ENCODE results near the gene TMEM132C. TPM values are rescaled to one million over a fixed set of nuclear protein-coding genes. Genes with fewer than 3 reads are reported as not detected.

The TMEM132C gene
- total RNA-seq, 1 experiment from 2014 or later: not detected

DNA sequence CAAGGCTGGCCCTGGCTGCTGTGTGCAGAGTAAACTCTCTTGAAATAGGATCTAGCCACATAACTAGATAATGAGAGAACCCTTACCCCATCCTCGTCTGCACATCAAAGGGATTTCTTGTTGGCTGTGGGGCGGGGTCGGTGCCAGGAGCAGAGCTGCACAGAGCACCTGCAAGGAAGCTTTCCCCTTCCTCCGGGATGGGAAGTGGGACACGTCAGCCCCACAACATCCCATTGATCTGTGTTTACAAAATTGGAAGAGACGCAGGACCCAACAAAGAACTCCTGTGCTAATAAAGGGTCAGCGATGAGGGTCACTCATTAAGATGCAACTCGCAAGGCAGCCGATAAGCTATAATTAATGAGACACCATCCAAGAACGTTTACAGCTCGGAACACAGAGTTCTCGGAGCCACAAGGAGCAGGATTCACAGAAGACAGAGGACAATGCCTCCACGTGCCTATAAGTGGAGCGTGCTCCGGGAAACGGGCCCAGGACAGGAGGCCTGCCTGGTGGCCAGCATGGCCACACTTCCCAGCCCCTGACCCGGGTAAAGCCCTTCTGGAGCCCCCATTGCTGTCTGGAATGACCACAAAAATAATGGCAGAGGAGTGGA lies 385.3 kb downstream of the TMEM132C start:
- intact Hi-C loops (cut with micrococcal nuclease): no loop called here
- CTCF ChIA-PET: no interaction called here
- Histone ChIP-seq H3K4me2 (ENCODE audit: low read length) (no peak overlapping the region), H3K79me2 (ENCODE audit: low read length) (no peaks in the 10 kb centered on the region), H3K36me3 (ENCODE audit: low read depth, low read length) (no peaks in the 10 kb centered on the region), H3F3A (ENCODE audit: low read length, unreplicated experiment) (no peaks in the 10 kb centered on the region), H2AFZ (ENCODE audit: low read length) (no peak overlapping the region), H4K20me1 (ENCODE audit: low read length) (no peaks in the 10 kb centered on the region), H3K4me3 (ENCODE audit: low read length) (no peak overlapping the region), H3K9me2 (replicated peaks; ENCODE audit: low read length) (no peaks in the 10 kb centered on the region), H3K4me1 (ENCODE audit: insufficient read depth, low read length) (no peaks in the 10 kb centered on the region), H3K9ac (ENCODE audit: low read length) (no peak overlapping the region), H3K27me3 (ENCODE audit: low read length) (peaks cover 30% of the 10 kb centered on the region), H3K9me3 (ENCODE audit: low read length) (no peaks in the 10 kb centered on the region), H3K27ac (ENCODE audit: low read length) (no peak overlapping the region)
- ATAC-seq: no peak
- POLR2A ChIA-PET (ENCODE audit: unreplicated experiment): no interaction called here
- TF ChIP-seq, protein P1, sequence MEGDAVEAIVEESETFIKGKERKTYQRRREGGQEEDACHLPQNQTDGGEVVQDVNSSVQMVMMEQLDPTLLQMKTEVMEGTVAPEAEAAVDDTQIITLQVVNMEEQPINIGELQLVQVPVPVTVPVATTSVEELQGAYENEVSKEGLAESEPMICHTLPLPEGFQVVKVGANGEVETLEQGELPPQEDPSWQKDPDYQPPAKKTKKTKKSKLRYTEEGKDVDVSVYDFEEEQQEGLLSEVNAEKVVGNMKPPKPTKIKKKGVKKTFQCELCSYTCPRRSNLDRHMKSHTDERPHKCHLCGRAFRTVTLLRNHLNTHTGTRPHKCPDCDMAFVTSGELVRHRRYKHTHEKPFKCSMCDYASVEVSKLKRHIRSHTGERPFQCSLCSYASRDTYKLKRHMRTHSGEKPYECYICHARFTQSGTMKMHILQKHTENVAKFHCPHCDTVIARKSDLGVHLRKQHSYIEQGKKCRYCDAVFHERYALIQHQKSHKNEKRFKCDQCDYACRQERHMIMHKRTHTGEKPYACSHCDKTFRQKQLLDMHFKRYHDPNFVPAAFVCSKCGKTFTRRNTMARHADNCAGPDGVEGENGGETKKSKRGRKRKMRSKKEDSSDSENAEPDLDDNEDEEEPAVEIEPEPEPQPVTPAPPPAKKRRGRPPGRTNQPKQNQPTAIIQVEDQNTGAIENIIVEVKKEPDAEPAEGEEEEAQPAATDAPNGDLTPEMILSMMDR (conservative IDR thresholded peaks at IDR 0.05; ENCODE audit: low read depth, low read length): no peak
- TF ChIP-seq EZH2 (IDR thresholded peaks at IDR 0.05; ENCODE audit: low read length, unreplicated experiment) (no peak), EZH2phosphoT487 (IDR thresholded peaks at IDR 0.05; ENCODE audit: borderline replicate concordance, low read length) (no peak)
- DNase-seq: no peak
- no TSS peak for BruUV-seq (replicated peaks)

DNA sequence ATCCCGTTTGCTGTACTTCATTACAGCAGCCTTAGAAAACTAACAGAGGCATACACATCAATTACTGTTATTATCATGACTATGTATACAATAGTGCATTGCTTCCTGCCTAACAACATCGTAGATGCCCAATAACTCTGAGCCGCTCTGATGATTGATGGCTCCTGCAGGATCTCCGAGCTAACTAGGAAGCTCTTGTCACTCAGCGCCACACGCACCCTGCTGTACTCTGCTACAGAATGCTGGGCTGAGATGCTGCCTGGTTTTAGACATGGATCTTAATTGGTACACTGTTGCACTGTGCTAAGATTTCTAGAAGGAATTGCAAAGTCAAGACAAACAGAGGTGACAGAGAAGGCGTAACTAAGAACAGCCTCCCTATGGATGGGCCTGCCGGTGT lies 387.5 kb downstream of the TMEM132C start:
- TF ChIP-seq EZH2phosphoT487 (IDR thresholded peaks at IDR 0.05; ENCODE audit: borderline replicate concordance, low read length) (no peak), EZH2 (IDR thresholded peaks at IDR 0.05; ENCODE audit: low read length, unreplicated experiment) (no peak)
- TF ChIP-seq, protein P1 (conservative IDR thresholded peaks at IDR 0.05; ENCODE audit: low read depth, low read length): no peak
- H3K36me3 ChIP-seq (ENCODE audit: low read depth, low read length): no peaks in the 10 kb centered on the region
- POLR2A ChIA-PET (ENCODE audit: unreplicated experiment): no interaction called here
- H3K9ac ChIP-seq (ENCODE audit: low read length): no peak overlapping the region
- peaks cover 30% of the 10 kb centered on the region for H3K27me3 ChIP-seq (ENCODE audit: low read length)
- no peaks in the 10 kb centered on the region for H3K9me2 ChIP-seq (replicated peaks; ENCODE audit: low read length)
- no TSS peak for BruUV-seq (replicated peaks)
- no peaks in the 10 kb centered on the region for H3K9me3 ChIP-seq (ENCODE audit: low read length)
- ATAC-seq (no peak), DNase-seq (no peak)
- H3K4me3 ChIP-seq (ENCODE audit: low read length): no peak overlapping the region
- H3K79me2 ChIP-seq (ENCODE audit: low read length): no peaks in the 10 kb centered on the region
- intact Hi-C loops (cut with micrococcal nuclease): no loop called here
- no peaks in the 10 kb centered on the region for H3K4me1 ChIP-seq (ENCODE audit: insufficient read depth, low read length)
- CTCF ChIA-PET: no interaction called here
- no peak overlapping the region for H2AFZ ChIP-seq (ENCODE audit: low read length)
- H3K27ac ChIP-seq (ENCODE audit: low read length): no peak overlapping the region
- H4K20me1 ChIP-seq (ENCODE audit: low read length): no peaks in the 10 kb centered on the region
- H3F3A ChIP-seq (ENCODE audit: low read length, unreplicated experiment): no peaks in the 10 kb centered on the region
- H3K4me2 ChIP-seq (ENCODE audit: low read length): no peak overlapping the region

DNA sequence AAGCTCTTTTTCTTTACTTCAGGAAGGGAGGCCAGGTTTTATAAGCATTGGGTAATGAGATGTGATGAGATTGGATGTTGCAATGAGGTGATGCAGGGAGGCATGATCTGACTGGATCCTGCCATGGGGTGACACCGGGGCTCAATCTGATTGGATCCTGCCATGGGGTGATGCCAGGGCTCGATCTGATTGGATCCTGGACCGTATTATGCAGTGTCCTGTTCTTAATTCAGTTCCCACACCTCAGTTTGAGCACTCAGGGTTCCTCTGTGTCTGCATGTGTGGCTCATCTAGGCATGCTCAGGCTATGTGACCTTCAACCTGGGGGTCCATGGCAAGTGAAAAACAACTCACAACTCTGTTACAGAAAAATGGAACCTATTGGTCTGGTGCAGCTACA lies 390.4 kb downstream of the TMEM132C start:
- ATAC-seq (no peak), DNase-seq (no peak)
- no peak for TF ChIP-seq EZH2 (IDR thresholded peaks at IDR 0.05; ENCODE audit: low read length, unreplicated experiment)
- TF ChIP-seq, protein P1 (conservative IDR thresholded peaks at IDR 0.05; ENCODE audit: low read depth, low read length): no peak
- Histone ChIP-seq H3K4me3 (ENCODE audit: low read length) (no peak overlapping the region), H3K9me2 (replicated peaks; ENCODE audit: low read length) (no peaks in the 10 kb centered on the region), H2AFZ (ENCODE audit: low read length) (no peak overlapping the region), H3K79me2 (ENCODE audit: low read length) (no peaks in the 10 kb centered on the region), H3K4me1 (ENCODE audit: insufficient read depth, low read length) (no peaks in the 10 kb centered on the region), H3K27ac (ENCODE audit: low read length) (no peak overlapping the region), H3K4me2 (ENCODE audit: low read length) (no peak overlapping the region), H3K27me3 (ENCODE audit: low read length) (peaks cover 30% of the 10 kb centered on the region), H3K9ac (ENCODE audit: low read length) (no peak overlapping the region), H4K20me1 (ENCODE audit: low read length) (no peaks in the 10 kb centered on the region), H3K36me3 (ENCODE audit: low read depth, low read length) (no peaks in the 10 kb centered on the region), H3K9me3 (ENCODE audit: low read length) (no peaks in the 10 kb centered on the region), H3F3A (ENCODE audit: low read length, unreplicated experiment) (no peaks in the 10 kb centered on the region)
- CTCF ChIA-PET: no interaction called here
- BruUV-seq (replicated peaks): no TSS peak
- POLR2A ChIA-PET (ENCODE audit: unreplicated experiment): no interaction called here
- intact Hi-C loops (cut with micrococcal nuclease): no loop called here
